ENCODE results near the gene INPP5B.

The INPP5B gene

GRCh38 chr1:37845049-37845646 lies 101.7 kb downstream of the INPP5B start:
- Mint-ChIP-seq H3K27me3 (no peaks in the 10 kb centered on the region), H3K9me3 (no peaks in the 10 kb centered on the region), H3K36me3 (ENCODE audit: low read depth) (peaks cover 54% of the 10 kb centered on the region), H3K4me1 (ENCODE audit: low read depth) (peaks cover 60% of the 10 kb centered on the region), H3K4me3 (no peak overlapping the region), H3K27ac (peak overlapping the region; percentile 62)
- intact Hi-C loops (cut with micrococcal nuclease) = no loop called here

DNA sequence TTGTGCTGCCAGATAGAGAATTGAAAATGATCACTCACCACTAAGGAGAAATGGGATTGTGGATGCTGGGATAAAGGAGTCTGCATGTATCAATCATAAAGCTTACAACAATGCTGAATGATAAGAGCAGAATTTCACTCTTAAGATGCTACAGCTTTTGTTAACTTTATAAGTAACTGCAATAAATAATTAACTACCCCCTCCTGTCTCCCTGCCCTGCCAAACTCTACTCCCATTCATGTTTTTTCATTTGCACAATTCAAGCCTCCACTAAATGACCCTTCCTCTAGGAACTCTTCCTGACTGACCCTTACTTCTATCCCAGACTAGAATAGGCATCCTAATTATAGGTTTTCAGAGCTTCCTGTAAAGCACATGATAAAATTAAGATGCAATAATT lies 102.3 kb downstream of the INPP5B start:
- intact Hi-C loops (cut with micrococcal nuclease) = no loop called here
- no peak overlapping the region for H3K27ac Mint-ChIP-seq

GRCh38 chr1:37841652-37842051 lies 105.2 kb downstream of the INPP5B start:
- H3K4me3 Mint-ChIP-seq = no peak overlapping the region
- intact Hi-C loops (cut with micrococcal nuclease) = no loop called here
- no peaks in the 10 kb centered on the region for H3K9me3 Mint-ChIP-seq
- no peaks in the 10 kb centered on the region for H3K27me3 Mint-ChIP-seq
- H3K4me1 Mint-ChIP-seq (ENCODE audit: low read depth) = peaks cover 50% of the 10 kb centered on the region
- H3K27ac Mint-ChIP-seq = no peak overlapping the region
- peaks cover 76% of the 10 kb centered on the region for H3K36me3 Mint-ChIP-seq (ENCODE audit: low read depth)

More for the DNA sequence above, 102.3 kb downstream of the INPP5B start:
- no peaks in the 10 kb centered on the region for H3K27me3 Mint-ChIP-seq
- H3K4me3 Mint-ChIP-seq = no peak overlapping the region
- H3K36me3 Mint-ChIP-seq (ENCODE audit: low read depth) = peaks cover 58% of the 10 kb centered on the region
- no peaks in the 10 kb centered on the region for H3K9me3 Mint-ChIP-seq
- H3K4me1 Mint-ChIP-seq (ENCODE audit: low read depth) = peaks cover 60% of the 10 kb centered on the region

DNA sequence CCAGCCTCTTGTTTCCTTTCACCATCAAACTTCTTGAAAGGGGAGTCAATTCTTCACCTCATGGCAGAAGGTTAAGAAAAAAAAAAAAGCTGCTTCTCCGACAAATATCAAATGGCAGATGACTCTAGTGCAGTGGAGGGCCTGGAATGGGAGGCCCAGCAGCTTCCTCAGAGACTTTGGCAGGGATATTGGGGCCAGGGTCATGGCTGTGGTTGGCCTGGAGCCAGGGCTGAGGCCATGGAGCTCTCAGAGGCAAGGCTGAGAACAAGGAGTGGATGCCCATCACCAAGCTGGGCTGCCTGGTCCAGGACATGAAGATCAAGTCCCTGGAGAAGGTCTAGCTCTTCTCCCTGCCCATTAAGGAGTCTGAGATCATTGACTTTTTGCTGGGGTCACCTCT lies 106.1 kb downstream of the INPP5B start:
- Mint-ChIP-seq H3K4me1 (ENCODE audit: low read depth) (peaks cover 42% of the 10 kb centered on the region), H3K36me3 (ENCODE audit: low read depth) (peaks cover 85% of the 10 kb centered on the region), H3K9me3 (no peaks in the 10 kb centered on the region), H3K27me3 (no peaks in the 10 kb centered on the region), H3K27ac (no peak overlapping the region), H3K4me3 (no peak overlapping the region)
- intact Hi-C loops (cut with micrococcal nuclease) = no loop called here

DNA sequence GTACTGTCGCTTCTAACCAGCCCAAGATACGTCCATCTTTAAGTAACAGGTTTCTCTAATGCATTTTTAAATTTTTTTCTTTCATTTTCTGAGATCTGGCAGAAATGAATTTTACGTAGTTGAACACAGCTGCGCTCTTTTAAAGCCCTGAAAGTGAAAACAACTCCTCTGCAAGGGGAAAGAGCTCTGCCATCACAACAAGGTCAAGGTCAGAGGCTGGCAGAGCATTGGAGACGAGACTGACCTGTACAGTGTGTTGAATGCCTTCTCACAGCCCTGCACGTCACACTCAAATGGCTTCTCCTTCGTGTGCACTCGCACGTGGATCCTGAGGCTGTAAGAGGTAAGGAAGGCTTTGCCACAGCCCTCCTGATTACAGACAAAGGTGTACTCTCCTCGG lies 107.2 kb downstream of the INPP5B start:
- intact Hi-C loops (cut with micrococcal nuclease) = no loop called here
- Mint-ChIP-seq H3K36me3 (ENCODE audit: low read depth) (peaks cover 87% of the 10 kb centered on the region), H3K9me3 (no peaks in the 10 kb centered on the region), H3K4me3 (no peak overlapping the region), H3K27ac (no peak overlapping the region), H3K27me3 (no peaks in the 10 kb centered on the region), H3K4me1 (ENCODE audit: low read depth) (peaks cover 31% of the 10 kb centered on the region)

- H3K27me3 Mint-ChIP-seq = no peaks in the 10 kb centered on the region
- H3K9me3 Mint-ChIP-seq = no peaks in the 10 kb centered on the region
- no peak overlapping the region for H3K27ac Mint-ChIP-seq
- H3K4me1 Mint-ChIP-seq (ENCODE audit: low read depth) = peaks cover 5% of the 10 kb centered on the region
- peaks cover 99% of the 10 kb centered on the region for H3K36me3 Mint-ChIP-seq (ENCODE audit: low read depth)
- intact Hi-C loops (cut with micrococcal nuclease) = no loop called here
- H3K4me3 Mint-ChIP-seq = no peak overlapping the region
Observed at GRCh38 chr1:37836788-37837187, 110.1 kb downstream of the INPP5B start.

DNA sequence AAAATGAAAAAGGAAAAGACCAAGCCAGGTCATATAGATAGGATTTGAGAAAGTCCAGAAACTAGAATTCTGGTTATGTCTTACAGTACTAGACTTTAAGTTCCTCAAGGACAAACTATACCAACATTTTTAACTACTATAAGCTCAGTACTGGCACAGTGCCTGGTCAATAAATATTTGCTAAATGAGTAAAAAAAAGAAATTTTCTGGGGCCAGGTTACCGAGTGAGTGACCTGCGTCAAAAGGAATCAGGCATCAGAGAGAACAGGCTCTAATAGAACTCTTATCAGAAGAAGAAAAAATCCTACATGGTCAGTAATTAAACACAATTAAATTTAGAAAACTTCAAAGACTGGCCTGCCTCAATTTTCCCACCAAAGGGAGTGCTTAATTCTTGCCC lies 115.0 kb downstream of the INPP5B start:
- H3K9me3 Mint-ChIP-seq = no peaks in the 10 kb centered on the region
- H3K36me3 Mint-ChIP-seq (ENCODE audit: low read depth) = peaks cover 93% of the 10 kb centered on the region
- intact Hi-C loops (cut with micrococcal nuclease) = no loop called here
- no peak overlapping the region for H3K27ac Mint-ChIP-seq
- H3K4me3 Mint-ChIP-seq = no peak overlapping the region
- no peaks in the 10 kb centered on the region for H3K4me1 Mint-ChIP-seq (ENCODE audit: low read depth)
- no peaks in the 10 kb centered on the region for H3K27me3 Mint-ChIP-seq

DNA sequence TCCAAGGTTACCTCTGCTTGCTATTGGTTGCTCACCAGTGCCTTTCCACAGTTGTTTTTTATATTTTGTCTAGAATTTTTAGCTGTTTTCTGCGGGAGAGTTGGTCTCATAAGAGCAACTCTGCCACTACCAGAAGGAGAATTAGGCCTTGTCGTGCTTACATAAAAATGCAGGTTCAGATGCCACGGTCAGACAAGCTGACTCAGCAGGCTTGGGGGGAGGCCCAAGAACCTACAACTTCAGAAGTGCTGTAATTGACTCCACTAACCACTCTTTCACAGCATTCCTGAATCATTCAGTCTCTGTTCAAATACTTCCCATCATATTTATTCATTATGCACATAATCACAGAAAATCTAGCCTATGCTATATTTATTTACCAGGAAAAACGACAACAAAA lies 115.7 kb downstream of the INPP5B start:
- H3K27me3 Mint-ChIP-seq = no peaks in the 10 kb centered on the region
- no peak overlapping the region for H3K4me3 Mint-ChIP-seq
- H3K9me3 Mint-ChIP-seq = no peaks in the 10 kb centered on the region
- intact Hi-C loops (cut with micrococcal nuclease) = no loop called here
- H3K4me1 Mint-ChIP-seq (ENCODE audit: low read depth) = peaks cover 2% of the 10 kb centered on the region
- peaks cover 93% of the 10 kb centered on the region for H3K36me3 Mint-ChIP-seq (ENCODE audit: low read depth)
- H3K27ac Mint-ChIP-seq = no peak overlapping the region

GRCh38 chr1:37828410-37829074 lies 118.3 kb downstream of the INPP5B start:
- Mint-ChIP-seq H3K36me3 (ENCODE audit: low read depth) (peaks cover 70% of the 10 kb centered on the region), H3K4me1 (ENCODE audit: low read depth) (peaks cover 22% of the 10 kb centered on the region)

DNA sequence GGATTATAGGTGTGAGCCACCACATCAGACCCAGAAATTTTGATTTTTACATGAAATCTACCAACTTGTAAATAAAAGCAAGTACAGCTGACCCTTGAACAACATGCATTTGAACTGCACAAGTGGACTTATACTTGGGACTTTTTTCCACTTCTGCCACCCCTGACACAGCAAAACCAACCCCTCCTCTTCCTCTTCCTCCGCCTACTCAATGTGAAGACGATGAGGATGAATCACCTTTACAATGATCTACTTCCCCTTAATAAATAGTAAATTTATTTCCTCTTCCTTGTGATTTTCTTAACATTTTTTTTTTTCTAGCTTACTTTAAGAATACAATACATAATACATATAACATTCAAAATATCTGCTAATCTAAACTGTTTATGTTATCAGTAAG lies 121.3 kb downstream of the INPP5B start:
- peaks cover 44% of the 10 kb centered on the region for H3K4me1 Mint-ChIP-seq (ENCODE audit: low read depth)
- H3K36me3 Mint-ChIP-seq (ENCODE audit: low read depth) = peaks cover 66% of the 10 kb centered on the region
- H3K4me3 Mint-ChIP-seq = no peak overlapping the region
- H3K27ac Mint-ChIP-seq = no peak overlapping the region
- no peaks in the 10 kb centered on the region for H3K9me3 Mint-ChIP-seq
- no peaks in the 10 kb centered on the region for H3K27me3 Mint-ChIP-seq
- intact Hi-C loops (cut with micrococcal nuclease) = no loop called here

More at GRCh38 chr1:37828410-37829074, 118.3 kb downstream of the INPP5B start:
- H3K27me3 Mint-ChIP-seq = no peaks in the 10 kb centered on the region
- H3K27ac Mint-ChIP-seq = no peak overlapping the region
- intact Hi-C loops (cut with micrococcal nuclease) = no loop called here
- no peak overlapping the region for H3K4me3 Mint-ChIP-seq
- H3K9me3 Mint-ChIP-seq = no peaks in the 10 kb centered on the region

- intact Hi-C loops (cut with micrococcal nuclease) = no loop called here
- H3K27me3 Mint-ChIP-seq = no peaks in the 10 kb centered on the region
- H3K4me3 Mint-ChIP-seq = no peak overlapping the region
- H3K9me3 Mint-ChIP-seq = no peaks in the 10 kb centered on the region
- peaks cover 50% of the 10 kb centered on the region for H3K4me1 Mint-ChIP-seq (ENCODE audit: low read depth)
- H3K36me3 Mint-ChIP-seq (ENCODE audit: low read depth) = peaks cover 60% of the 10 kb centered on the region
- H3K27ac Mint-ChIP-seq = no peak overlapping the region
Observed at GRCh38 chr1:37824001-37824400, 122.9 kb downstream of the INPP5B start.

DNA sequence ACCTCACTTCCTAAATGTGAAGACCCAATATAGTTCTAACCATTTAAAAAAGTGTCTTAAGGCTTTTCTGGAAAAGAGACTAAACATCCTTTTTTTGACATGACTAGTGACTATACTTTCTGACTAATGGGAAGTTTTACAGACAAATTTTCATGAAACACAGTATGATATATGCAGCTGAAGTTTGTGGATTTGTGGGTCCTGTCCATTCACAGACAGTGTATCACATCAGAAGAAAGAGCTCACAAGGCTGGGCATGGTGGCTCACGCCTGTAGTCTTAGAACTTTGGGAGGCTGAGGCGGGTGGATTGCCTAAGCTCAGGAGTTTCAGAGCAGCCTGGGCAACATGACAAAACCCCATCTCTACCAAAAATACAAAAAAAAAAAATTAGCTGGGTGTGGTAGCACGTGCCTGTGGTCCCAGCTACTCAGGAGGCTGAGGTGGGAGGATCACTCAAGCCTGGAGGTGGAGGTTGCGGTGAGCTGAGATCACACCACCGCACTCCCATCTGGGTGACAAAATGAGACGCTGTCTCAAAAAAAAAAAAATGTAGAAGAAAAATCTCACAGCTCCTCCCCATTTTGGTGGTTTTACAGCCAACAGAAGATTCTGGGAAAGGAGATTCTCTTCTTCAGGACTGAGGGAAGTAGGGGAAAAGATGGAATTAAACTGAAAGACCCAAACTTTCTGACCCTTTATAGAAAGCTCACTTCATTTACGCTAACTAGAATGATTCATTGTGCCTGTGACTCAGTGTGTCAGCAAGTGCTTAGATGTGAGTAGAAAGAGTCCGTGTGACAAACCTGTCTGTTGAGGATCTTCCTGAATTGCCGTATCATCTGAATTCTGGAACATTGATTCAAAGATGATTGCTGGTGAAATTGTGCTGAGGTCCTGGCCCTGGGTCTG lies 123.7 kb downstream of the INPP5B start:
- Mint-ChIP-seq H3K27me3 (no peaks in the 10 kb centered on the region), H3K9me3 (no peaks in the 10 kb centered on the region), H3K4me1 (ENCODE audit: low read depth) (peaks cover 50% of the 10 kb centered on the region), H3K4me3 (no peak overlapping the region), H3K27ac (no peak overlapping the region), H3K36me3 (ENCODE audit: low read depth) (peaks cover 61% of the 10 kb centered on the region)
- intact Hi-C loops (cut with micrococcal nuclease) = no loop called here

GRCh38 chr1:37821481-37821880 lies 125.4 kb downstream of the INPP5B start:
- intact Hi-C loops (cut with micrococcal nuclease) = no loop called here
- Mint-ChIP-seq H3K4me3 (no peak overlapping the region), H3K27me3 (no peaks in the 10 kb centered on the region), H3K36me3 (ENCODE audit: low read depth) (peaks cover 64% of the 10 kb centered on the region), H3K4me1 (ENCODE audit: low read depth) (peaks cover 50% of the 10 kb centered on the region), H3K27ac (no peak overlapping the region), H3K9me3 (no peaks in the 10 kb centered on the region)

DNA sequence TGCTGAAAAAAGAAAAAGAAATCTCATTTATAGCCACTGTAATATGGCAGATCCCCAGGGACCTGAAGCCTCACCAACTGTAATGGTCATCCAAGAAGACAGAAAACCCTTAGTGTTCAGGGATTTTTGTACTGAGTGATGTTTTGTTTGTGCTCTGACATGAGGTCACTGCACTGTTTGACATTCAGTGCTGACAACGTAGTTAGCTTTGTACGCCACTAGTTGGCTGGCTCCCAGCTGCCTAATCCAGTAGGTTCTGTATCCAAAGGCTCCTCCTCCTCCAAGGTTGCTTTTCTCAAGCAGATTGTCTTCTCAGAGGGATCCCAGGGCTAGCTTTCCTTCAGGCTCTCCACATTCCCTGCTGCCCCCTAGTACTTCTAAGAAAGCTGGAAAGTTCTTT lies 129.4 kb downstream of the INPP5B start:
- H3K27ac Mint-ChIP-seq = no peak overlapping the region
- H3K4me3 Mint-ChIP-seq = no peak overlapping the region
- H3K36me3 Mint-ChIP-seq (ENCODE audit: low read depth) = peaks cover 80% of the 10 kb centered on the region
- peaks cover 40% of the 10 kb centered on the region for H3K4me1 Mint-ChIP-seq (ENCODE audit: low read depth)
- H3K27me3 Mint-ChIP-seq = no peaks in the 10 kb centered on the region
- H3K9me3 Mint-ChIP-seq = no peaks in the 10 kb centered on the region
- intact Hi-C loops (cut with micrococcal nuclease) = no loop called here
